ENCODE measurements around the gene NAPA. TPM values are rescaled to one million over a fixed set of nuclear protein-coding genes. Genes with fewer than 3 reads are reported as not detected.

NAPA gene
- total RNA-seq, 4 donors from 2014 or later = 95.9 to 134 (median 112) TPM

GRCh38 chr19:47481460-47482052, 33.3 kb downstream of the NAPA start:
- peaks cover 12% of the 10 kb centered on the region for H3K27me3 ChIP-seq
- peaks cover 0 to 14% of the 10 kb centered on the region in 2 donors for H3K36me3 ChIP-seq
- no peaks in the 10 kb centered on the region for H3K9me3 ChIP-seq
- TF ChIP-seq POLR2A (IDR thresholded peaks at IDR 0.05) = no peak
- TF ChIP-seq EP300 (IDR thresholded peaks at IDR 0.05) = no peak
- TF ChIP-seq CTCF (IDR thresholded peaks at IDR 0.05) = no peak
- no peak for TF ChIP-seq POLR2AphosphoS5 (IDR thresholded peaks at IDR 0.05)
- no peak overlapping the region for H3K4me3 ChIP-seq
- no peak for ATAC-seq
- WGBS, 2 donors (ENCODE audit: low coverage in 1 of 2) = 84 to 98% methylated on average over 2 to 4 of the region's 4 CpGs
- peaks cover 0 to 32% (median 8%) of the 10 kb centered on the region in 3 donors for H3K4me1 ChIP-seq
- no peak overlapping the region for H3K27ac ChIP-seq

GRCh38 chr19:47480658-47481057, 34.2 kb downstream of the NAPA start:
- peaks cover 0 to 13% of the 10 kb centered on the region in 2 donors for H3K36me3 ChIP-seq
- H3K9me3 ChIP-seq = no peaks in the 10 kb centered on the region
- TF ChIP-seq EP300 (IDR thresholded peaks at IDR 0.05) (no peak), POLR2AphosphoS5 (IDR thresholded peaks at IDR 0.05) (no peak), CTCF (IDR thresholded peaks at IDR 0.05) (no peak), POLR2A (IDR thresholded peaks at IDR 0.05) (no peak)
- no peak overlapping the region for H3K4me3 ChIP-seq
- H3K27me3 ChIP-seq = peaks cover 12% of the 10 kb centered on the region
- H3K4me1 ChIP-seq = peaks cover 0 to 32% (median 8%) of the 10 kb centered on the region in 3 donors
- H3K27ac ChIP-seq = no peak overlapping the region
- no peak for ATAC-seq
- WGBS, 2 donors (ENCODE audit: low coverage in 1 of 2) = 76 to 90% methylated on average over 9 to 16 of the region's 16 CpGs

GRCh38 chr19:47479701-47480503, 35.0 kb downstream of the NAPA start:
- Histone ChIP-seq H3K27ac (no peak overlapping the region), H3K27me3 (peaks cover 12% of the 10 kb centered on the region), H3K9me3 (no peaks in the 10 kb centered on the region), H3K36me3 (peaks cover 0 to 7% of the 10 kb centered on the region in 2 donors), H3K4me1 (peaks cover 0 to 27% (median 6%) of the 10 kb centered on the region in 3 donors), H3K4me3 (peak overlapping the region in 1 of 2 donors; percentile 16)
- TF ChIP-seq POLR2A (IDR thresholded peaks at IDR 0.05) = no peak
- TF ChIP-seq CTCF (IDR thresholded peaks at IDR 0.05) = no peak
- TF ChIP-seq POLR2AphosphoS5 (IDR thresholded peaks at IDR 0.05) = no peak
- TF ChIP-seq EP300 (IDR thresholded peaks at IDR 0.05) = no peak
- 2 to 28% methylated on average over 7 to 9 of the region's 39 CpGs for WGBS, 2 donors (ENCODE audit: low coverage in 1 of 2)
- ATAC-seq = no peak

- H3K36me3 ChIP-seq = peaks cover 0 to 7% of the 10 kb centered on the region in 2 donors
- no peak for ATAC-seq
- no peak for TF ChIP-seq EP300 (IDR thresholded peaks at IDR 0.05)
- no peak for TF ChIP-seq POLR2AphosphoS5 (IDR thresholded peaks at IDR 0.05)
- no peak for TF ChIP-seq CTCF (IDR thresholded peaks at IDR 0.05)
- TF ChIP-seq POLR2A (IDR thresholded peaks at IDR 0.05) = no peak
- no peak overlapping the region for H3K4me3 ChIP-seq
- peaks cover 0 to 26% (median 10%) of the 10 kb centered on the region in 3 donors for H3K4me1 ChIP-seq
- H3K27ac ChIP-seq = no peak overlapping the region
- no peaks in the 10 kb centered on the region for H3K9me3 ChIP-seq
- WGBS, 2 donors (ENCODE audit: low coverage in 1 of 2) = 91% methylated on average over 4 of the region's 17 CpGs; no CpG with 5 or more reads in 1 of the 2 donors
- peaks cover 28% of the 10 kb centered on the region for H3K27me3 ChIP-seq
Observed at GRCh38 chr19:47476438-47476972, 38.4 kb downstream of the NAPA start.

Measured in gastroesophageal sphincter (tissue), 4 donors.